Left ventricle myocardium inferior (tissue), 1 donor: ENCODE measurements around the gene CALM1. TPM values are rescaled to one million over a fixed set of nuclear protein-coding genes. Genes with fewer than 3 reads are reported as not detected.

ENCODE experiments used
- DNase-seq: peaks from one replicate; pipeline ENCODE4 v3.0.0-alpha.2; 2020
- H3K27ac ChIP-seq: fragments of 200-600 bp; replicated peaks from 2 replicates; pipeline ENCODE4 v1.8.0; 2021
- H3K27me3 ChIP-seq: fragments of 200-600 bp; 2 replicates; pipeline ENCODE4 v1.8.0; 2021; ENCODE audit warnings: low read depth
- H3K36me3 ChIP-seq: fragments of 200-600 bp; 2 replicates; pipeline ENCODE4 v1.8.0; 2021
- H3K4me1 ChIP-seq: fragments of 200-600 bp; 2 replicates; pipeline ENCODE4 v1.8.0; 2021
- H3K4me3 ChIP-seq: fragments of 200-600 bp; 2 replicates; pipeline ENCODE4 v1.8.0; 2021; ENCODE audit warnings: mild to moderate bottlenecking, moderate library complexity
- H3K9me3 ChIP-seq: fragments of 200-600 bp; replicated peaks from 2 replicates; pipeline ENCODE4 v1.8.0; 2021
- intact Hi-C: fragments of 100-400 bp; cut with micrococcal nuclease; formaldehyde crosslinking; loops from one replicate; pipeline ENCODE4 v1.11.0; 2022
- total RNA-seq: library from RNA; stranded (reverse); fragmentation: NEBNext Ultra II Directional; extraction: Animal tissue kit (Norgen Biotek cat#: 25700); gene quantifications from one replicate; pipeline ENCODE4 v1.2.1, GENCODE V29; 2021
- TF ChIP-seq, protein P1 (sequence below): fragments of 200-600 bp; IDR thresholded peaks from 2 replicates; pipeline ENCODE4 v1.8.0; 2021; ENCODE audit warnings: antibody characterized with exemption, mild to moderate bottlenecking, borderline replicate concordance
- donor health status: DM: no; HTN: yes; CAD: no; lungs with severe emphysema.

CALM1 gene
- total RNA-seq, 1 donor from 2014 or later = 503 TPM

DNA sequence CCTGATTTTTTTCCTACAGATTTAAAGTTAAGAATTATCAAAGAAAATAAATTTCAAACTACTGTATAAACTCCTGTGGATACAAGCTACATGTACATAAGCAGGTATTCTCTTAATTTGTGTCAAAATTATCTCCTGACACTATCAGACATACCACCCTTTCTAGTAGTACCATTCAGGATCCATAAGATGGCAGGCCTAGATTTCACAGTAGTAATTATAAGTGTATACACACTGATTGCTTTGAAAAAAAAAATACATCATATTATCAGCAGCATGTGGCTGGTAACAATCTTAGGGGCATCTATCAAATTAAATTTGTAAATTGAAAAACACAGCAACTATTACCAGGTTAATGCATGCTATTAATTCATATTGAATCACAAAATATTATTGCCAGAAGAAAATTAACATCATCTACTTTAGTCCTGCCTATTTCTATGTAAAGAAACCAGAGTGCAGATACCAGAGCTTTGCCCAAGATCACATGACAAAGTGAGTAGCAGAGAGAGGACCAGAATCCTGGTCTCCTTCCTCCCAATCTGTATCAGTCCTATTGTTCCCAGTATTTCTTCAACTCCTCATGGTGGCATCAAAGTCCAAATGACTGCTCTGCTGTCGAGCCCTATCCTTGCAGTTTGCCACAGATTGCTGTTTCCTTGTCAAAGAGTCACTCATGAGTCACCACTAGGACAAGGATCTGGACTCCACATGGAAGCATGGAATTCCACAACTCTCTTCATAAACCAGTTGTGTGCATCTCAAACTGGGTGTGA lies 27.7 kb upstream of the CALM1 start:
- Histone ChIP-seq H3K4me3 (no peak overlapping the region), H3K4me1 (no peaks in the 10 kb centered on the region), H3K27me3 (no peaks in the 10 kb centered on the region), H3K27ac (no peak overlapping the region), H3K9me3 (no peaks in the 10 kb centered on the region), H3K36me3 (no peaks in the 10 kb centered on the region)
- TF ChIP-seq, protein P1, sequence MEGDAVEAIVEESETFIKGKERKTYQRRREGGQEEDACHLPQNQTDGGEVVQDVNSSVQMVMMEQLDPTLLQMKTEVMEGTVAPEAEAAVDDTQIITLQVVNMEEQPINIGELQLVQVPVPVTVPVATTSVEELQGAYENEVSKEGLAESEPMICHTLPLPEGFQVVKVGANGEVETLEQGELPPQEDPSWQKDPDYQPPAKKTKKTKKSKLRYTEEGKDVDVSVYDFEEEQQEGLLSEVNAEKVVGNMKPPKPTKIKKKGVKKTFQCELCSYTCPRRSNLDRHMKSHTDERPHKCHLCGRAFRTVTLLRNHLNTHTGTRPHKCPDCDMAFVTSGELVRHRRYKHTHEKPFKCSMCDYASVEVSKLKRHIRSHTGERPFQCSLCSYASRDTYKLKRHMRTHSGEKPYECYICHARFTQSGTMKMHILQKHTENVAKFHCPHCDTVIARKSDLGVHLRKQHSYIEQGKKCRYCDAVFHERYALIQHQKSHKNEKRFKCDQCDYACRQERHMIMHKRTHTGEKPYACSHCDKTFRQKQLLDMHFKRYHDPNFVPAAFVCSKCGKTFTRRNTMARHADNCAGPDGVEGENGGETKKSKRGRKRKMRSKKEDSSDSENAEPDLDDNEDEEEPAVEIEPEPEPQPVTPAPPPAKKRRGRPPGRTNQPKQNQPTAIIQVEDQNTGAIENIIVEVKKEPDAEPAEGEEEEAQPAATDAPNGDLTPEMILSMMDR = peak; percentile 37
- DNase-seq = no peak
- intact Hi-C loops = no loop called here

DNA sequence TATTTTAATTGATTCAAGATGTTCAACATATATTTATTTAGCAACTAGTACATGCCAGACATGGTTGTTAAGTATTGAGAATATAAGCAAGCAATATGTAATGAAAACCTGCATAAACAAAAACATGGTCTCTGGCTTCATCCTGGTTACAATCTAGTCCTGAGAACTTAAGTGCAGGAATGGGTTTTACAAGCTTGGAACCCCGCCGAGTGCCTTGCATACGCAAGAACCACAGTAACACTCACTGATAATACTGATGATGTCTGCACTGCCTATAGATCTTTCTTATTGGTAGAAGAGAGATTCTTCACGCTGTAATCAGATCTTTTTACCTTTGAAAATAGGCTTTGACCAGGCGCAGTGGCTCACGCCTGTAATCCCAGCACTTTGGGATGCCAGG lies 22.9 kb upstream of the CALM1 start:
- DNase-seq = no peak
- Histone ChIP-seq H3K36me3 (no peaks in the 10 kb centered on the region), H3K27me3 (no peaks in the 10 kb centered on the region), H3K27ac (no peak overlapping the region), H3K4me1 (no peaks in the 10 kb centered on the region), H3K4me3 (no peak overlapping the region), H3K9me3 (no peaks in the 10 kb centered on the region)
- intact Hi-C loops = no loop called here
- TF ChIP-seq, protein P1 = no peak

DNA sequence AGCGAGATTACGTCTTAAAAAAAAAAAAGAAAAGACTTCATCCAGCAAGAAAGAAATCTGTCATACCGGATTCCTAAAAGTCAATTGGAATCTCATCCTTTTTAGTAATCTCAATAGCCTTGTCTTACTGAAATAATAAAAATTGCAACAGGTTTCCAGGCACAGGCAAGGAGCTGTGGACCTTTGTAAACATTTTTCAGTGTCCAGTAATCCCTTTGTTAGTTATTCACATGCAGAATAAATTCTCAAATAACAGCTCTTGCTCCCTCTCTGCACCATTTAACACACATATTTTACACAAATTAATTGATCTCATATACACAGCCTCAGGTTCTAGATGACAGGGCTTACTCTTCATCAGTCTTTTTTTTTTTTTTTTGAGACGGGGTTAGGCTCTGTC lies 22.0 kb upstream of the CALM1 start:
- TF ChIP-seq, protein P1 = no peak
- no peaks in the 10 kb centered on the region for H3K36me3 ChIP-seq
- H3K4me3 ChIP-seq = no peak overlapping the region
- H3K4me1 ChIP-seq = no peaks in the 10 kb centered on the region
- H3K27ac ChIP-seq = no peak overlapping the region
- DNase-seq = no peak
- H3K27me3 ChIP-seq = no peaks in the 10 kb centered on the region
- no peaks in the 10 kb centered on the region for H3K9me3 ChIP-seq
- intact Hi-C loops = no loop called here

DNA sequence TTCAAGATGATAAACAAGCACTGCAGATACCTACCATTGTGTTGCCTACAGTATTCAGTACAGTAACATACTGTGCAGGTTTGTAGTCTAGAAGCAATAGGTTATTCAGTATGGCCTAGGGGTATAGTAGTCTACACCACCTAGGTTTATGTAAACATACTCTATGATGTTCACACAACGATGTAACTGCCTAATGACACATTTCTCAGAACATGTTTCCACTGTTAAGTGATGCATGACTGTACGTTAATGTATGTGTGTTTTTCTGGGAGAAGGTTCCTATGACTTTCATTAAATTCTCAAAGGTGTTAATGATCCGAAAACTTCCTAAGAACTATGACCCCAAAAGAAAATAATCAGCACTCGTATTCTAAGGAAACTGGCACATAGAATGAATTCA lies 20.9 kb upstream of the CALM1 start:
- DNase-seq = no peak
- Histone ChIP-seq H3K36me3 (no peaks in the 10 kb centered on the region), H3K9me3 (no peaks in the 10 kb centered on the region), H3K27ac (no peak overlapping the region), H3K27me3 (no peaks in the 10 kb centered on the region), H3K4me1 (peaks cover 3% of the 10 kb centered on the region), H3K4me3 (no peak overlapping the region)
- TF ChIP-seq, protein P1 = no peak
- intact Hi-C loops = no loop called here

DNA sequence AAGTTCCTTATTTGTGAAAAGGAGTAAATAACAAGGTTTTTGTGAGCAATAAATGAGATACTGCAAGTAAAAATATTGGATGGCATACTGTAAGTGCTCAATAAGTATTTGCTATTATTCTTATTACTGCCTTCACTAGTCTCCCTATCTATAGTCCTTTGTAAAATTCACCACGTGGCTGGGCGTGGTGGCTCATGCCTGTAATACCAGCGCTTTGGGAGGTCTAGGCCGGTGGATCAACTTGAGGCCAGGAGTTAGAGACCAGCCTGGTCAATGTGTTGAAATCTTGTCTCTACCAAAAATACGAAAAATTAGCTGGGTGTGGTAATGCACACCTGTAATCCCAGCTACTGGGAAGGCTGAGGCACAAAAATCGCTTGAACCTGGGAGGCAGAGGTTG lies 18.6 kb upstream of the CALM1 start:
- H3K36me3 ChIP-seq = no peaks in the 10 kb centered on the region
- H3K27me3 ChIP-seq = no peaks in the 10 kb centered on the region
- H3K27ac ChIP-seq = no peak overlapping the region
- H3K9me3 ChIP-seq = no peaks in the 10 kb centered on the region
- peaks cover 23% of the 10 kb centered on the region for H3K4me1 ChIP-seq
- DNase-seq = no peak
- intact Hi-C loops = no loop called here
- TF ChIP-seq, protein P1 = no peak
- H3K4me3 ChIP-seq = no peak overlapping the region
